Measurements from ENCODE around the gene NSMCE3.

GRCh38 chr15:29285386-29285785, 15.8 kb upstream of the NSMCE3 start:
- TF ChIP-seq PATZ1 (CRISPR knock-in tag; IDR thresholded peaks at IDR 0.05; ENCODE audit: borderline replicate concordance) (no peak), SP2 (IDR thresholded peaks at IDR 0.05; ENCODE audit: extremely low read depth, low read depth, low read length, poor library complexity, severe bottlenecking) (no peak)

Data from K562 (cell line).